ENCODE results near the gene PRSS27. TPM values are rescaled to one million over a fixed set of nuclear protein-coding genes. Genes with fewer than 3 reads are reported as not detected.

The PRSS27 gene
- total and polyA plus RNA-seq, 2 of the 4 experiments (the other 2 are of a cell fraction), result under 0.01 to 0.58 TPM

DNA sequence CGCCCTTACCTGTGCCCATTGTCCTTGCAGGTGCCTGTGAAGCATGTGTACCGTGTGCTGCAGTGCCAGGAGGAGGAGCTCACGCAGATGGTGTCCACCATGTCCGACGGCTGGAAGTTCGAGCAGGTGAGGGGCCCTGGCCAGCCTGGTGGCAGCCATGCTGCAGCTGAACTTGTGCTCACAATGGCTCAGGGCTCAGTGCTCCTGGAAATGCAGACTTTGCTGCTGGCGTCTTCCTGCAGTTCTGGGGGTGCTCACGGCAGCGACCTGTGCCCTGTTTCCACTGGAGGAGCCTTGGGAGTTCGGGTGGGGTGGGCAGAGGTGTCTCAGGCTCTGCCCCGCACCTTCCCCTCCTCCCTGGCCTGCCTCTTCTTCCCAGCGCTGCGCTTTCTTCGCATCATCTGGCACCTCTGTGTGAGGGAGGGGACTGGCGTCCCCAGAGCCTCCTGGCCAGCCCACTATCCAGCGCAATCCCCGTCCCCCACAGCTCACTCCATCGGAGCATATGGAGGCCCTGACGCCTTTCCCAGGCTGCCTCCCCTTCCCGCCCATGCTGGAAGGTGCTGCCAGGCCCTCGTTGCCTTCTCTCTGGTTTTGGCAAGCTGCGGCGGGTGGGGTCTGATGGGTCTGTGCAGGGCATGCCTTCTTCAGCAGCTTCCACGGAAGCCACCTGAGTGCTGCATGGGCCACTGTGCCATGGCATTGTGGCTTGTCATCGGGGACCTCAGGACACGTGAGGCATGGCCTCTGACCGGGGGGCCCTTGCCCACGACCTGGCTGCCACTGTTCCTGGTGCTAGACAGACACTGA, 20.0 kb downstream of the PRSS27 start:
- ATAC-seq (ENCODE audit: low read depth) (no peak), DNase-seq (no peak)
- no peak overlapping the region for H2BK15ac ChIP-seq (ENCODE audit: low read depth, low read length)
- H2AK9ac ChIP-seq (replicated peaks; ENCODE audit: low read depth, low read length, poor library complexity), result no peak overlapping the region
- H3K9me3 ChIP-seq (ENCODE audit: control insufficient read depth, insufficient read depth, low read length), result no peaks in the 10 kb centered on the region
- no peak overlapping the region for H3K4ac ChIP-seq (ENCODE audit: low read depth, low read length)
- H3K27me3 ChIP-seq (ENCODE audit: control insufficient read depth, insufficient read depth, low read length), result no peaks in the 10 kb centered on the region
- TF ChIP-seq, protein P1, sequence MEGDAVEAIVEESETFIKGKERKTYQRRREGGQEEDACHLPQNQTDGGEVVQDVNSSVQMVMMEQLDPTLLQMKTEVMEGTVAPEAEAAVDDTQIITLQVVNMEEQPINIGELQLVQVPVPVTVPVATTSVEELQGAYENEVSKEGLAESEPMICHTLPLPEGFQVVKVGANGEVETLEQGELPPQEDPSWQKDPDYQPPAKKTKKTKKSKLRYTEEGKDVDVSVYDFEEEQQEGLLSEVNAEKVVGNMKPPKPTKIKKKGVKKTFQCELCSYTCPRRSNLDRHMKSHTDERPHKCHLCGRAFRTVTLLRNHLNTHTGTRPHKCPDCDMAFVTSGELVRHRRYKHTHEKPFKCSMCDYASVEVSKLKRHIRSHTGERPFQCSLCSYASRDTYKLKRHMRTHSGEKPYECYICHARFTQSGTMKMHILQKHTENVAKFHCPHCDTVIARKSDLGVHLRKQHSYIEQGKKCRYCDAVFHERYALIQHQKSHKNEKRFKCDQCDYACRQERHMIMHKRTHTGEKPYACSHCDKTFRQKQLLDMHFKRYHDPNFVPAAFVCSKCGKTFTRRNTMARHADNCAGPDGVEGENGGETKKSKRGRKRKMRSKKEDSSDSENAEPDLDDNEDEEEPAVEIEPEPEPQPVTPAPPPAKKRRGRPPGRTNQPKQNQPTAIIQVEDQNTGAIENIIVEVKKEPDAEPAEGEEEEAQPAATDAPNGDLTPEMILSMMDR (conservative IDR thresholded peaks at IDR 0.05; ENCODE audit: low read depth, low read length), result no peak
- no peak for TF ChIP-seq CHD1 (IDR thresholded peaks at IDR 0.05; ENCODE audit: low read depth, low read length)
- TF ChIP-seq, protein P2, sequence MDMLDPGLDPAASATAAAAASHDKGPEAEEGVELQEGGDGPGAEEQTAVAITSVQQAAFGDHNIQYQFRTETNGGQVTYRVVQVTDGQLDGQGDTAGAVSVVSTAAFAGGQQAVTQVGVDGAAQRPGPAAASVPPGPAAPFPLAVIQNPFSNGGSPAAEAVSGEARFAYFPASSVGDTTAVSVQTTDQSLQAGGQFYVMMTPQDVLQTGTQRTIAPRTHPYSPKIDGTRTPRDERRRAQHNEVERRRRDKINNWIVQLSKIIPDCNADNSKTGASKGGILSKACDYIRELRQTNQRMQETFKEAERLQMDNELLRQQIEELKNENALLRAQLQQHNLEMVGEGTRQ (IDR thresholded peaks at IDR 0.05; ENCODE audit: low read depth, low read length), result no peak
- TF ChIP-seq RFX5 (IDR thresholded peaks at IDR 0.05; ENCODE audit: low read depth, low read length), result no peak
- ChIA-PET POLR2A (ENCODE audit: unreplicated experiment) (no interaction called here), CTCF (no interaction called here)
- H3K4me1 ChIP-seq (ENCODE audit: control insufficient read depth, insufficient read depth, low read length), result no peaks in the 10 kb centered on the region
- no peak overlapping the region for H2BK20ac ChIP-seq (ENCODE audit: low read depth, low read length)
- H2AK5ac ChIP-seq (ENCODE audit: low read depth, low read length), result no peak overlapping the region
- H4K5ac ChIP-seq (ENCODE audit: low read depth, low read length), result no peak overlapping the region
- intact Hi-C loops (cut with micrococcal nuclease), result no loop called here
- no peak overlapping the region for H4K8ac ChIP-seq (ENCODE audit: low read depth in 2 of 2, low read length in 2 of 2)
- no peak overlapping the region for H3K23ac ChIP-seq (ENCODE audit: low read depth, low read length)
- no peak overlapping the region for H4K91ac ChIP-seq (ENCODE audit: insufficient read depth, low read depth, low read length)
- H3K4me2 ChIP-seq (ENCODE audit: low read depth, low read length), result no peak overlapping the region
- H2BK5ac ChIP-seq (ENCODE audit: low read depth, low read length, poor library complexity, severe bottlenecking), result no peak overlapping the region
- H3K27ac ChIP-seq (ENCODE audit: insufficient read depth, low read length), result no peak overlapping the region
- H2BK120ac ChIP-seq (ENCODE audit: low read depth, low read length), result no peak overlapping the region
- dilution Hi-C loops (cut with HindIII; ENCODE audit: low sequenced_read_pairs, unreplicated experiment), result no loop called here
- H3K79me1 ChIP-seq (ENCODE audit: low read depth in 1 of 2, low read length in 2 of 2), result peaks cover 0 to 15% of the 10 kb centered on the region in 2 experiments; a peak in 3 of 4 replicates
- H3K4me3 ChIP-seq (ENCODE audit: insufficient read depth, low read depth, low read length), result no peak overlapping the region
- no peaks in the 10 kb centered on the region; the same call in 1 of the 2 replicates for H4K20me1 ChIP-seq (ENCODE audit: insufficient read depth, low read length)
- H3K36me3 ChIP-seq (ENCODE audit: control insufficient read depth, insufficient read depth, low read length), result peaks cover 61% of the 10 kb centered on the region
- in situ Hi-C loops (cut with MboI; ENCODE audit: low sequenced_read_pairs), result no loop called here
- no peak overlapping the region for H3K56ac ChIP-seq (ENCODE audit: extremely low read depth, insufficient read depth, low read length)
- H3K14ac ChIP-seq (replicated peaks; ENCODE audit: low read depth, low read length), result no peak overlapping the region
- no TSS peak for BruUV-seq (replicated peaks)
- no peak overlapping the region for H2AFZ ChIP-seq (replicated peaks; ENCODE audit: low read length, poor library complexity)
- no peak overlapping the region for H3K18ac ChIP-seq (ENCODE audit: low read depth, low read length)
- 90% methylated on average over 10 of the region's 28 CpGs; no CpG with 5 or more reads in 1 of the 2 experiments for WGBS, 2 experiments (ENCODE audit: extremely low coverage in 2 of 2, insufficient read length in 1 of 2)
- H3K9me1 ChIP-seq (ENCODE audit: insufficient read depth, low read length), result no peaks in the 10 kb centered on the region
- H3K9ac ChIP-seq (ENCODE audit: low read depth, low read length), result no peak overlapping the region
